ENCODE data around the gene PNPO. TPM values are rescaled to one million over a fixed set of nuclear protein-coding genes. Genes with fewer than 3 reads are reported as not detected.

The PNPO gene
- total RNA-seq, 3 donors from 2014 or later: 22.8 to 32.0 (median 24.8) TPM

DNA sequence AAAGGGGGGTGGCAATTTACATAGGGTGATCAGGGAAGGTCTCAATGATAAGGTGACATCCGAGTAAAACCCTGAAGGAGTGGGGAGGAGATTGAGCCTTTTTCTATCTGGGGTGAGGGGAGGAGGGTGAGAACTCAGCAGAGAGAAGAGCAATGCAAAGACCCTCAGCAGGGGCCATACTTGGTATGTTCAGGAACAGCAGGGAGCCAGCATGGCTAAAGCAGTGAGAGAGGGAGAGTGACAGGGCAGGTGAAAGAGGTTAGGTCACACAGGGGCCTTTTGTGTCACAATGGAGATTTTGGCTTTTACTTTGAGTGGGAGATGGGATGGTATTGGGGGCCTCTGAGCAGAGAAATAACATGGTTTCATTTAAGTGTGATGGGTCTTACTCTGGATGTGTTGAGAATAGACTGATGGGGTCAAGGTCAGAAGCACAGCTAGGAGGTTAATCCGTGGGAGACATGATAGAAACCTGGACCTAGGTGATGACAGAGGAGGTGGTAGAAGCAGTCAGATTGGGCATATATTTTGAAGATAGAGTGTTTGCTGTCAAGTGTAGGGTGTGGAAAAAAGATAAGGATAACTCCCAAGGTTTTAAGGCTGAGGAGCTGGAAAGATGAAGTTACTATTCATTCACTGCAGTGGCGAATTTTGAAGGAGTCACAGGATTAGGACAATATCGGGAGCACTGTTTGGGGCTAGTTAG, 39.2 kb upstream of the PNPO start:
- ATAC-seq: no peak
- Histone ChIP-seq H3K4me3 (no peak overlapping the region), H3K4me1 (ENCODE audit: low read depth) (peaks cover 4% of the 10 kb centered on the region), H3K36me3 (ENCODE audit: low read depth) (no peaks in the 10 kb centered on the region), H3K9me3 (no peaks in the 10 kb centered on the region)
- TF ChIP-seq, protein P1, sequence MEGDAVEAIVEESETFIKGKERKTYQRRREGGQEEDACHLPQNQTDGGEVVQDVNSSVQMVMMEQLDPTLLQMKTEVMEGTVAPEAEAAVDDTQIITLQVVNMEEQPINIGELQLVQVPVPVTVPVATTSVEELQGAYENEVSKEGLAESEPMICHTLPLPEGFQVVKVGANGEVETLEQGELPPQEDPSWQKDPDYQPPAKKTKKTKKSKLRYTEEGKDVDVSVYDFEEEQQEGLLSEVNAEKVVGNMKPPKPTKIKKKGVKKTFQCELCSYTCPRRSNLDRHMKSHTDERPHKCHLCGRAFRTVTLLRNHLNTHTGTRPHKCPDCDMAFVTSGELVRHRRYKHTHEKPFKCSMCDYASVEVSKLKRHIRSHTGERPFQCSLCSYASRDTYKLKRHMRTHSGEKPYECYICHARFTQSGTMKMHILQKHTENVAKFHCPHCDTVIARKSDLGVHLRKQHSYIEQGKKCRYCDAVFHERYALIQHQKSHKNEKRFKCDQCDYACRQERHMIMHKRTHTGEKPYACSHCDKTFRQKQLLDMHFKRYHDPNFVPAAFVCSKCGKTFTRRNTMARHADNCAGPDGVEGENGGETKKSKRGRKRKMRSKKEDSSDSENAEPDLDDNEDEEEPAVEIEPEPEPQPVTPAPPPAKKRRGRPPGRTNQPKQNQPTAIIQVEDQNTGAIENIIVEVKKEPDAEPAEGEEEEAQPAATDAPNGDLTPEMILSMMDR (IDR thresholded peaks at IDR 0.05): no peak
- intact Hi-C loops (cut with DNase I, micrococcal nuclease): no loop called here
- no peak for DNase-seq

DNA sequence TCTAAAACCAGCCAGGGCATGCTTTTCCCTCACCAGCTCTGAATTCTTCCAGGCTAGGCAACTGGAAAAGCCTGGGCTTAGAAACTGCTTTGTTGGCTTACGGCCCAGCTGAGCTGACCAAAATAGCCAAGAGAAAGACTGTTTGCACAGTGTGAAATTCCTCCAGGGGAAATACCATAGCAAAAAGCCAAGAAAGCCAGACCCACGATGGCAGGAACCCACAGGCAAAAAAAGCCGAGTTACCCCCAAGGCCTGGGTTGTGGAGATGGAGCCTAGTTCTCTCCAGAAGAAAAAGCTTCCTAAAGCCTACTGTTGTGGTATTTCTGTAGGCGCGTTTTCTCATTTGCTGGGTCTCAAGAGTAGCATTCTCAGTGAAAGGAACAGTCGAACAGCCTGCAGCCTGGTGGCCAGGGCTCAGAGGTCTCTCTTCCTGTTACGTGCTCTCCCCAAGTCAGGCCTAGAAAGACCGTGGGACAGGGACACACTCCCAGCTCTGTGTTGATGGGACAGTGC, 36.1 kb upstream of the PNPO start:
- Histone ChIP-seq H3K9me3 (no peaks in the 10 kb centered on the region), H3K4me1 (ENCODE audit: low read depth) (no peaks in the 10 kb centered on the region), H3K36me3 (ENCODE audit: low read depth) (no peaks in the 10 kb centered on the region), H3K4me3 (no peak overlapping the region)
- DNase-seq: peak in 1 of 3 donors; percentile 40
- TF ChIP-seq, protein P1 (IDR thresholded peaks at IDR 0.05): no peak
- intact Hi-C loops (cut with DNase I, micrococcal nuclease): no loop called here
- peak; percentile 29 for ATAC-seq

DNA sequence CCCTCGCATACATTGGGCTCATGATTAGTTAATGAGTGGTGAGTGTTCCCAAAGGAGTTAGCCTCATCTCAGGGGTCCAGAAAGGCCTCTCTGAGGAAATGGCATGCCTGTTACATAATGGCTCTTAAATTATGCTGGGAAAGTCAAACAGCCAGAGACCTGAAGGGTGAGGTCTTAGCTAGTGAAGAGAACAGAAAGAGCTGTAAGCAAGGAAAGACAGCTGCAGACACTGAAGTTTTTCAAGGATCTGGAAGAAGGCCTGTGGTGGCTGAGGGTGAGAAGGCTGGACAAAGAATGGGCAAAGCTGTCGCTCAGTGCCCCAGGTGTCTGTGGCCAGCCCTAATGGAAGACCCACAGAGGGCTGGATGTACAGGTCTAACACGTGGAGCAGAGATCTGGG, 34.9 kb upstream of the PNPO start:
- Histone ChIP-seq H3K9me3 (no peaks in the 10 kb centered on the region), H3K36me3 (ENCODE audit: low read depth) (no peaks in the 10 kb centered on the region), H3K4me3 (no peak overlapping the region), H3K4me1 (ENCODE audit: low read depth) (no peaks in the 10 kb centered on the region)
- no peak for ATAC-seq
- no peak for DNase-seq
- TF ChIP-seq, protein P1 (IDR thresholded peaks at IDR 0.05): no peak
- intact Hi-C loops (cut with DNase I, micrococcal nuclease): no loop called here

DNA sequence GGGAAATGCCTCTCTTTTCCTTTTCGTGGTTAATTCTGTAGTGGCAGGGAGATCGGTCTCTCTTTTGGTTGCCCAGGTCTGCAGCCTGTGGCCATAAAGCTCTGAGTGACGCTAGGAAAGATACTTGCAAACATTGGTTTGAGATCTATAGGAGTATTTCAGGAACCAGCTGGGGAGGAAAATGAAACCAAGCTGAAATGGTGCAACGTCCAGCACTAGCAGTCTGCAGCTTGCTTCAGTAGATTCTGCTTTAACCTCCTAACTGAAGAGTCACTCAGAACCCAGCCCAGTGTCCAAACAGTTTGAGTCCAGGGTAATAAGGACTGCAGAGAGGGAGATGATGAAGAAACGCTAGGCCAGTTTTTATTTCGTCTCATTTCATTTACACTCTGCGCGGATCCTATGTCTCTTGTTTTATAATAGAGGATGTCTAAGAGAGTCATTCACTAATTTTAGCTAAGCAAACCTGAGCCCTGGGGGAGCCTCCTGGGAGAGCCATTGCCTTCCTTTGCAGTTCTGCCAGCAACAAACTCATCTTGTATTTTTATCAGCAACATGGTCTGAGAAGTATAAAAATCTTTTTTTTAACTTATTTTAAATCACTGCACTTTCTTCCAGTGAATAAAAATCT, 33.3 kb upstream of the PNPO start:
- no peaks in the 10 kb centered on the region for H3K9me3 ChIP-seq
- ATAC-seq: peak; percentile 23
- H3K36me3 ChIP-seq (ENCODE audit: low read depth): no peaks in the 10 kb centered on the region
- H3K4me1 ChIP-seq (ENCODE audit: low read depth): no peaks in the 10 kb centered on the region
- H3K4me3 ChIP-seq: no peak overlapping the region
- TF ChIP-seq, protein P1 (IDR thresholded peaks at IDR 0.05): no peak
- intact Hi-C loops (cut with DNase I, micrococcal nuclease): no loop called here
- DNase-seq: no peak

DNA sequence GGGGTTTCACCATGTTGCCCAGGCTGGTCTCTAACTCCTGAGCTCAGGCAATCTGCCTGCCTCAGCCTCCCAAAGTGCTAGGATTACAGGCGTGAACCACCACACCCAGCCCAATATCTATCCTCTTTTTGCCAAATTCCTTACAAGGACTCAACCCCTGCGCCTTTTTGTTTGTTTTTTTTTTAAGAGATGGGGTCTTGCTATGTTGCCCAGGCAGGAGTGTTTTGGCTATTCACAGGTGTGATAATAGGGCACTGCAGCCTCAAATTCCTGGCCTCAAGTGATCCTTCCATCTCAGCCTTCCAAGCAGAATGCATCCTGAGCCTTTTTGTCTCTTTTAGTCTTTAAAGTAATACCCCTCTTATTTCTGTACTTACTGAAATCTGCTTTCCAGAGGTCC, 28.3 kb upstream of the PNPO start:
- TF ChIP-seq, protein P1 (IDR thresholded peaks at IDR 0.05): no peak
- Histone ChIP-seq H3K36me3 (ENCODE audit: low read depth) (no peaks in the 10 kb centered on the region), H3K4me1 (ENCODE audit: low read depth) (no peaks in the 10 kb centered on the region), H3K4me3 (no peak overlapping the region), H3K9me3 (no peaks in the 10 kb centered on the region)
- no peak for DNase-seq
- no peak for ATAC-seq
- intact Hi-C loops (cut with DNase I, micrococcal nuclease): no loop called here
